ENCODE results near the gene CUL1.

Gene CUL1

GRCh38 chr7:148790850-148791249 is 92.1 kb downstream of the CUL1 start:
- no peak overlapping the region for H3K27ac ChIP-seq
- ChIA-PET POLR2A (ENCODE audit: low non-redundant PET) (no interaction called here), CTCF (no interaction called here)
- no peak for DNase-seq (ENCODE audit: low spot score)
- TF ChIP-seq CTCF (conservative IDR thresholded peaks at IDR 0.05; ENCODE audit: low read depth) = no peak

- 0 out of 2 replicates have a peak overlapping the region, but pooled peaks have one; percentile 4 for H3K27ac ChIP-seq
- no peak for TF ChIP-seq CTCF (conservative IDR thresholded peaks at IDR 0.05; ENCODE audit: low read depth)
- DNase-seq (ENCODE audit: low spot score) = no peak
- ChIA-PET POLR2A (ENCODE audit: low non-redundant PET) (no interaction called here), CTCF (no interaction called here)
These were observed 92.8 kb downstream of the CUL1 start for GRCh38 chr7:148791546-148791945.

- DNase-seq (ENCODE audit: low spot score) = no peak
- ChIA-PET POLR2A (ENCODE audit: low non-redundant PET) (no interaction called here), CTCF (no interaction called here)
- no peak overlapping the region for H3K27ac ChIP-seq
- TF ChIP-seq CTCF (conservative IDR thresholded peaks at IDR 0.05; ENCODE audit: low read depth) = no peak
These were observed 94.9 kb downstream of the CUL1 start for GRCh38 chr7:148793590-148793989.

GRCh38 chr7:148794476-148794875 is 95.8 kb downstream of the CUL1 start:
- POLR2A ChIA-PET (ENCODE audit: low non-redundant PET) = no interaction called here
- no peak overlapping the region for H3K27ac ChIP-seq
- TF ChIP-seq CTCF (conservative IDR thresholded peaks at IDR 0.05; ENCODE audit: low read depth) = no peak
- CTCF ChIA-PET = no interaction called here
- no peak for DNase-seq (ENCODE audit: low spot score)

- TF ChIP-seq CTCF (conservative IDR thresholded peaks at IDR 0.05; ENCODE audit: low read depth) = no peak
- DNase-seq (ENCODE audit: low spot score) = no peak
- ChIA-PET CTCF (no interaction called here), POLR2A (ENCODE audit: low non-redundant PET) (no interaction called here)
- peak overlapping the region; percentile 8; the same call in 1 of the 2 replicates for H3K27ac ChIP-seq
These were observed 98.1 kb downstream of the CUL1 start for GRCh38 chr7:148796841-148797240.

GRCh38 chr7:148799893-148800555 is 101.3 kb downstream of the CUL1 start:
- POLR2A ChIA-PET (ENCODE audit: low non-redundant PET) = no interaction called here
- H3K27ac ChIP-seq = 0 out of 2 replicates have a peak overlapping the region, but pooled peaks have one; percentile 15
- CTCF ChIA-PET = interaction anchor here (0.5 kb wide), 1 partner anchor 623 kb away, joined by 4 read pairs; no protein-coding TSS in a partner anchor
- DNase-seq (ENCODE audit: low spot score) = no peak
- TF ChIP-seq CTCF (conservative IDR thresholded peaks at IDR 0.05; ENCODE audit: low read depth) = no peak
